Measurements from ENCODE around the gene MAD1L1.

Gene MAD1L1

DNA sequence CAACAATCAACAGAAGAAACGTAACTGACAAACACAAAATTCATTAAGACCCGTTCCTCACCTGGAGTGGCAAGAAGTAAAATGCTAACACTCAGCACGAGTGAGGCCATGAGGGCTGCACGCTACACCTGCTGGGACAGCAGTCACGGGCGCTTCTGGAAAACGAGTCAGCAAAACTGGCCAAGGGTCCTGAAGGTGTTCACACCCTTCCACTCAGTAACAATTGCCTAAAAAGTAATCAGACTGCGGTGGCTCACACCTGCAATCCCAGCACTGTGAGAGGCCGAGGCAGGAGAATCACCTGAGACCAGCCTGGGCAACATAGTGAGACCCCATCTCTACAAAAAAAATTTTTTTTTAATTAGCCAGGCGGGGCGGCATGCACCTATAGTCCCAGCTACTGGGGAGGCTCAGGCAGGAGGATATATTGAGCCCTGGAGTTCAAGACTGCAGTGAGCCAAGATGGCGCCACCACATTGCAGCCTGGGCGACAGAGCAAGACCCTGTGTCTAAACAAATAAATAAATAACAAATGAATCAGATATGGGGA lies 199.1 kb downstream of the MAD1L1 start:
- DNase-seq (ENCODE audit: low read depth, low spot score): no peak

DNA sequence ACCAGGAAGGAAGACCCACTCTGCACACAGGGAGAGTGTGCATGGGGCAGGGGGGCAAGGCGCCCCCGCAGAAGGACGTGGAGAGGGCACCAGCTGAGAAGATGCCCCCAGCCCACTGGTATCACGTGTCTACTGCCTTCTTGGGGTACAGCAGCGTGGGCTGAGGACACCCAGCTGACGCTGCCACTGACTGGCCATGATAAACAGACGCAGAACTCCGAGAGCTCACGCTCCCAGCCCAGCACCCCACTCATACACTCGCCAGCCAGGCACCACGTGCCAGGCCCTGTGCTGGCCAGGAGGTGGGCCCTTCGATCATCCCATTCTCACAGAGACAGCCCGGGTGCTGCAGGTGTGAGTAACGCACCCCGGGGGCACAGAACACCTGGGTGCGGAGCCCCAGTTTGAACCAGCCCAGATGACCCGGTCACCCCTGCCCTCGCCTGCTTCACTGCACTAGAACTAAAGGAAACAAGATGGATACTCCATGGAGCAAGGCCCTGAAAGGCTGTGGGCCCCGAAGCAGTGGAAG lies 199.8 kb downstream of the MAD1L1 start:
- no peak for DNase-seq (ENCODE audit: low read depth, low spot score)

DNA sequence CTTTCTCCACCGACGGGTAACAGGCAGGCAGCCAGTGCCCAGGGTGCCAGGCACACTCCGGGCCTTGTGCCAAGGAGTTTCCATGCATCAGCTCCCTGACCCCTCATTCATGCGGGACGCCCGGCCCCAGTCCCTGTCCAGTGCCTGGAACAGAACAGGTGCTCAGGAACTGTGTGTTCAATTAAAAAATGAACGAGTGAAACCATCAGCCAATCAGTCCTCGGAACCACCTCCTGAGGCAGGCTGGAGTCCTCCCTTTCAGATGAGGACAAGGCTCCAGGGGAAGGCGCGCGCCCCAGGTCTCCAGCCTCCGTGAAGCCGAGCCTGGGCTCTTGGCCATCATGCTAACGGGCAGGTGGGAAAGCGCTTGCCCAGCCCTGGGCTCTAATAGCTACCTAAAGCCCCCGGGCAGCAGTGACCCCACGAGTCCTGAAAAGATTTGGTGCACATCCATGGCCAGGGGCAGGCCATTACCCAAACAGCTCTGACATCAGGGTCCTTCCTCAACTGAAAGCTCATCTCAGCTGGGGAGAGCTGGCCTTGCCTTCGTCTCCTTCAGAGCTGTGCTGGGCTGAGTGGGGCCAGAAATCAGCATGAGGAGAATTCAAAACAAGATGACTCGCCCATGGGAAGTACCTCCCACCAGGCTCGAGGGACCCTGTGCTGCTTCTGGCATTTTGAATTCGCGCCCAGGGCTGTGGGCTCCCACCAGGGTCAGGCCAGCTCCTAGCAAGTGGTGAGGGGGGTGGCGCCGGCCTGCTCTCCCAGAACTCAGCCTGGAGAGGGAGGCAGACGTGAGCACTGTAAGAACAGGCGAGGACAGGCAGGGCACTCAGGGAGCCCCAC lies 200.5 kb downstream of the MAD1L1 start:
- DNase-seq (ENCODE audit: low read depth, low spot score): no peak

DNA sequence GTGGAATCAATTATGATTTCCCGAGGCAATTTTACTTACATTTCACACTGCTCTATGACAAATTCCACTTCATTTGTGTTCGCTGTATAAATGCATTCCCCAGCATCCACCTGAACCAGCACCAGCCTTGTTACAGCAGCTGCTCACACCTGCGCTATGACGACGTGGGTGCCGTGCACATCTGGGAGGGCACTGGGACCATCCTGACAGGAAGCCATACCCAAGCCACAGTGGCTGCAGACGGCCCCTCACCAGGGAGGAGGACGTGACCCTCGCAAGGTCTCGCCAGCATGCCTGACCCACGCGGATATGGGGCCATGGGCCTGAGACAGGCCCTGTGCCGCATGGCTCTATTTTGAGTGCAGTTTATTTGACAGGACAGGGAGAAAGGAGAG lies 201.3 kb downstream of the MAD1L1 start:
- DNase-seq (ENCODE audit: low read depth, low spot score): no peak

DNA sequence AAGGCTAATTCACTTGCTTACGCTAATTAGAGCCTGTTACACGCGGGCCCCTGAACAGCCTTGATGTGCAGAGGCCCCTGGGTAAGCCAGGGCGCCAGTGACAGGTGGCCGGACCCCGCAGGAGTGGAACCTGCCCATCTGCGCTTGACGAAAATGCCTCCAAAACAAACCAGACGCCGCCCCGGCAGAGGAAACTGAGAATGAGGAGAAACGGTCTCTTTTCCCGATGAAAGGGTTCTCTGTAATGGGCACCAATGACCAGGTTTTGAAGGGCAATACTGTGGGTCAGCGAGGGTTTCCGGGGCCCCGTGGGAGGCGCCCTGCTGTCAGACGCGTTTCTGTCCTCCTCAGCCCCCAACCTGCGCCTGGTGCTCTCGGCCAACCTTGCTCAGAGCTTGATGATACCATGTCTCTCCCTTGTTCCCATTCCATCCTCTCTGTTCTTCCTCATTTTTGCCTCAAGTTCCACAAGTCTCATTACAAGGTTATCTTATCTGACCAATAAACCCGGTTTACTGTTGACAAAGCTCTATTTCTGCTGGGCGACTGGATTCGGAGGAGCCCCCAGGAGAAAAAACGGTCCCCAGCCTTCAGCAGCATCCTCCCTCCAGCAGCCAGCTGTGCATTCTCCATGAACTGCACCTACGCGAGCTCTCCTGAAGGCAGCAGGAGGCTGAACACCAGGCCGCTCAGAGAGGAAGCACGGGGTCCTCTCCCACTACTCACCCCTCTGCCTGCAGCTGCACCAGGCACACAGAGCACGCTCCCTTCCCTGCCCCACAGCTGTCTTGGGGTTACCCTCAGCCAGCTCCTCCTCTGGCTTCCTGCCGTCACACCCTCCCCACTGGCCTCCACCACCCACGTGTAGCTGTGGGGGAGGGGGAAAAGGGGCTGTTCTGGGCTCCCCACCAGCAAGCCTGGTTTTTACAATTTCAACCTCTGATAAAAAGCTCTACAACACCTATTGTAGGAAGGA lies 202.0 kb downstream of the MAD1L1 start:
- no peak for DNase-seq (ENCODE audit: low read depth, low spot score)

DNA sequence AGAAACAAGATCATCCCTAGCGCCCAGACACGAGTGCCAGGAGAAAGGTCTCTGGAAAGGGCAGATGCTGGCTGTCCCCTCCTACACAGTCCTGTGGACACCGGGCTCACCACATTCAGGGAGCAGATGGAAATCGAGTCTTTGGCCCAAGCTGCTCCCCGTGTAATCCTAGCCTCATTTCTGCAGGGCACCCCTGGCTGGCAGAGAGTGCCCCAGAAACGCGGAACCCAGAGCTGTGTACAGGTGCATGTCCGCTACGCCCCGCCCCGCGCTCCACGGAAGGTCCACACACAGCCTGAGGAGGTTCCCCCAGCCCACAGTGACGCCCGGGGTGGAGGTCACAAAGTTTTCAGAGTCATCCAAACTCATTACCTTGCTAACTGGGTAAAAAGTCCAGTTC lies 202.8 kb downstream of the MAD1L1 start:
- DNase-seq (ENCODE audit: low read depth, low spot score): no peak

DNA sequence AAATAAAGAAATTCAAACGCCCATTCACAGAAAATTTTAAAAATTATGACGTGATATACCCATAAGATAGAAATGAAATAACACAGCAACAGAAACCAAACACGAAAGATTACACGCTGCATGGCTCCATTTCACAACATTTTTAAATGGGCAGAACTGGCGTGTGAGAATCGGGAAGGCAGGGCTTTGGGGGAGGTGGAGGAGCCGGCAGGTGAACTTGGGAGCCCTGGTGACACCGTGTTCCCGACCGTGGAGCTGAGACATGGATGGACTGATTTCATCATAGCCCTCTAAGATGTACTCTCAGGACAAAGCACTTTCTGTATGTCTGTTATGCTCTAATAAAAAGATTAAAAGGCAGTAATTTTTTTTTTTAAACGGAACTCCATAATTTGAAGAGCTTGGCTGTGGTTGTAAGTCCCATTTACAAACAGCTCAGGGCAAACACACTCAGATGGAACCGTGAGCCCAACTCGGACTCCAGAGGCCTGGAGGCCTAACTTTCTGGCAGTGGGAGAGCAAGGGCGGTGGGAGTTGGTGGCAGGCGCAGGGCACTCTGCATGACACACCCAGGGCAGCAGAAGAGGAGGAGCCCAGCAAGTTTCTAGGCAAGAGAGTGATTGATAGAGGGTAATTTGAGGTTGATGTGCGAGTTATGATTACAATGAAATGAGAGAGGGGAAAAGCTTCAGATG lies 203.4 kb downstream of the MAD1L1 start:
- DNase-seq (ENCODE audit: low read depth, low spot score): no peak

DNA sequence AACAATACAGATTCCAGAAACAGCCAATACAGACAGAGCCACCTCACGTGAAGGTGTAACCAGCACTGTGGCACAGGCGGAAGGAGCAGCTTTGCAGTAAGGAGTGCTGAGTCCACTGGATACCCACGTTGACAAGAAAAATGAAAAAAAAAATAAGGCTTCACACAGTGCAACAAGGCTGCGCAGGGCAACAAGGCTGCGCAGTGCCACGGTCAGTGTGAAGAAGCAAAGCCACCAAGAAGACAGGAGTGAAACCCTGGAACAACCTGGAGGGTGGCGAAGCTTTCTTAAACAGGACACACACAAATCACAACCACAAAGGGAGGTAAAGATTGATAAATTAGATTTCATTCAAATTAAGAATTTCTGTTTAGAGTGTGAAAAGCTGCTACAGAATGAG lies 204.0 kb downstream of the MAD1L1 start:
- no peak for DNase-seq (ENCODE audit: low read depth, low spot score)

DNA sequence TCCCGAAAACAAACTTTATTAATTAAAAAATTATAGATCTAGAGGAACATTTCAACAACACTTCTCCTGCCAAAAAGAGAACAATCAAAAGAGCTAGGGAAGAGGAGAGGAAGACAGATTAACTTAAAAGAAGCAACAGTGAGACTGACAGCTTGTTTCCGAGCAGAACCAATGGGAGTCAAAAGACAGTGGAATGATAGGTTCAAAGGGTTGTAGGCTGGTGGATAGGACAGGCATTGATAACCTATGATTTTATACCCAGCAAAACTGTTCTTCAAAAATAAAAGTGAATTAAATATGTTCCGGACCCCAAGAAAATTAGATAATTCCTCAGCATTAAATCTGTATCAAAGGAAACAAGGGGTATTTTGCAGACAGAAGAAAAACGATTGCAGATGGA lies 207.6 kb downstream of the MAD1L1 start:
- no peak for DNase-seq (ENCODE audit: low read depth, low spot score)

DNA sequence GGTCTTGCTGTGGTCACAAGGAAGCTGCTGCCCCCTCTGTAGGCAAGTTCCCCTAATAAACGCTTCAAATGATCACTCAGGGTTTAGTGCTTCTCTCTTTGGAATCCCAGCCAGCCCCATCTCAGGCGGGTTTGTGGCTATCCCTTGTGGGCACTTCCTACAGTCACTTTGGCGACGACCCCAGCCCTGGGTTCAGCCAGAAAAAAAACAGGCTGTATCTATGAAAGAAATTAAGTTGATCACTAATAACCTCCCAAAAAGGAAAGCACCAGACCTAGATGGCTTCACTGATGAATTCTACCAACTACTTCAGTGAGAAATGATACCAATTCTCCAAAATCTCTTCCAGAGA lies 208.2 kb downstream of the MAD1L1 start:
- DNase-seq (ENCODE audit: low read depth, low spot score): no peak

DNA sequence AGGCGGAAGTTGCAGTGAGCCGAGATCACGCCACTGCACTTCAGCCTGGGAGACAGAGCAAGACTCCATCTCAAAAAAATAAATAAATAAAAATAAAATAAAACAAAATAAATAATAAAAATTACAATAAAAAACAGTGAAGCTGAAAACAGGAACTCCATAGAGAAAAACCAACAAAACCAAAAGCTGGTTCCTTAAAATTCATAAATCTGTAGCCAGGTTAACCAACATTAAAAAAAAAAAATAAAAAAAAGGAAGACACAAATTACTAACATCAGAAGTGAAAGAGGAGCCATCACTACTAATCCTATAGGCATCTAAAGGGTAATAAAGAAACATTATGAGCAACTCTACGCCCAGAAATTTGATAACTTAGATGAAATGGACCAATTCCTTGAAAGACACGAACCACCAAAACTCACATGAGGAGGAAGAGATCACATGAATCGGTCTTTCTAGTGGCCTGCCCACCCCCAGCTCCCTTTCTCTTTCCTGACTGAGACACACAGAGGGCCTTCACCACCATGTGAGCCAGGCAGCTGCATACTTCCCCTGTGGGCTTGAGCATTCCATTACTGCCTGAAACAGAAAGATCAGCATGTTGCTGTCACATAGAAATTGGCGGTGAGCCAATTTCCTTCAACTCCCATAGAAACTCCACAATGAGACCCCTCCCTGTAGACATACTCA lies 208.7 kb downstream of the MAD1L1 start:
- no peak for DNase-seq (ENCODE audit: low read depth, low spot score)

DNA sequence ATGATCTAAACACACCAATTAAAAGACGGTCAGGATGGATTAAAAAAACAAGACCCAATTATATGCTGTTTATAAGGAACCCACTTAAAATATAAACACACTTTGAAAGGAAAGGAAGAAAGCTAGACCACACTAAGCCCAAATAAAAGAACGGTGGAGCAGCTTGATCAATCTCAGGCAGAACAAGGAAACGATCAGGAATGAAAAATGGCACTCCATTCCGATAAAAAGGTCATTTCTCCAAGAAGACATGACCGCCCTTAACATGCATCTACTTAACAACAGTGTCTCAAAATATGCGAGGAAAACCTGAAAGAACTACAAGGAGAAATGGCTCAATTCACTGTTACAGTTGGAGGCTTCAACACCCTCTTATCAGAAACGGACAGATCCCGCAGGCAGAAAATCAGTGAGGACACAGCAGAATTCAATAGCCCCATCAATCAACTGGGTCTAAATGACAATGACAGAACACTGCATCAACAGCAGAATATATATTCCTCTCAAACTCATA lies 210.0 kb downstream of the MAD1L1 start:
- no peak for DNase-seq (ENCODE audit: low read depth, low spot score)

DNA sequence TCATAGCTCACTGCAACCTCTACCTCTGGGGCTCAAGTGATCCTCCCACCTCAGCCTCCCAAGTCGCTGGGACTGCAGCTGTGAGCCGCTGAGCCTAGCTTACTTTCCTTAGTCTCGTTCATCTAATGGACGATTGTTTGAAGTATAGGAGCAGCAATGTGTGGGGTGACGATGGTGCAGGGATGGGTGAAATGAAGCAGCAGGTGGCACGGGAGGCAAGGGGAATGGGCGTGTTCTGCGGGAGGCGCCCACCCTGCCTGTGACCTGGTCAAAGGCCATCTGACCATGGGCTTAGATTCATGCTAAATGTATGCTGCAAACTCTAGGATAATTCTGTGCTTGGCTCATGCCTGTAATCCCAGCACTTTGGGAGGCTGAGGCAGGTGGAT lies 210.7 kb downstream of the MAD1L1 start:
- no peak for DNase-seq (ENCODE audit: low read depth, low spot score)

DNA sequence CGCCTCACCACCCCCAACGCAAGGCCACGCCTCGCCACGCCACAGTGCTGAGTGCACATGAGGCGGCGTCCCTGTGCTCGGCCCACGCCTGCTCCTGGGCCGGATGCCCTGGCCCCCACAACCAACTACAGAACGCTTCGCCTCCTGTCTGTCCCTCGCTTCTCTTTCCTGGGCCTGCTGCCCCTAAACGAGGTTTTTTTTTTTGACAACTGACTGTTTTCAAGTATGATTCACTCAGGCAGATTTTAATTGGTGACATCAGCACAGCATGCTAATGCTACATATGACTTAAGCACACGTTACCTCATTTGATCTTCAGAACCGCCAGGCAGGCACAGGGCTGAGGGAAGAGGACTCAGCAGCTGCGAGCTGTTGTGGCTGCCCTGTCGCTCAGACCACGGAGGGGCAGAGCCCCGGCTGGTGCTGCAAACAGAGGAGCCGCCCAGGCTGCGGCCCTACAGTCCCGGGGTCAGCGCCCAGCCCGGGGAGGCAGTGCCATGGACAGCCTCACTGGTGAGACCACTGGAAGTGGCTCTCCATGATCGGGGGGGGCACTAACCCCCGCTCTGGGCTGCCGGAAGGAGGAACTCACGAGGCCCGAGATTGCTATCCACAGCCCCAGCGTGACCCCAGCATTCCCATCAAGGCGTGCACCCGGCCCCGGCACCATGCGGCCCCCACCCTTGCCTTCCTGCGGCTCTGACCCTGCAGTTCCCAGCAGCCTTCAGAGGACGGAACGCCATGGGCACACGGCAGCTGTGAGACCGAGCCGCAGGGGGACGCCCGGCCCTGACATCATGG lies 212.8 kb downstream of the MAD1L1 start:
- DNase-seq (ENCODE audit: low read depth, low spot score): peak; percentile 85

DNA sequence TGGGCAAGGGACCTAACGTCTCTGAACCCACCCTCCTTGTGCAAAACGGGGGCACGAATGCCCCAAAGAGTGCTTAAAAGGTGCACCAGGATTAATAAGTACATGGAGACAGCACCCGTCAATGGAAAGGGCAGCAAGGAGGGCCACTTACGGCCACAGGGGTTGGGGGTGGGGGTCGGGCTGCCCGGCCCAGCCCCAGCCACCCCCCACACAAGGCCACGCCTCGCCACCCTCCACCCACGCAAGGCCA lies 213.4 kb downstream of the MAD1L1 start:
- DNase-seq (ENCODE audit: low read depth, low spot score): no peak

DNA sequence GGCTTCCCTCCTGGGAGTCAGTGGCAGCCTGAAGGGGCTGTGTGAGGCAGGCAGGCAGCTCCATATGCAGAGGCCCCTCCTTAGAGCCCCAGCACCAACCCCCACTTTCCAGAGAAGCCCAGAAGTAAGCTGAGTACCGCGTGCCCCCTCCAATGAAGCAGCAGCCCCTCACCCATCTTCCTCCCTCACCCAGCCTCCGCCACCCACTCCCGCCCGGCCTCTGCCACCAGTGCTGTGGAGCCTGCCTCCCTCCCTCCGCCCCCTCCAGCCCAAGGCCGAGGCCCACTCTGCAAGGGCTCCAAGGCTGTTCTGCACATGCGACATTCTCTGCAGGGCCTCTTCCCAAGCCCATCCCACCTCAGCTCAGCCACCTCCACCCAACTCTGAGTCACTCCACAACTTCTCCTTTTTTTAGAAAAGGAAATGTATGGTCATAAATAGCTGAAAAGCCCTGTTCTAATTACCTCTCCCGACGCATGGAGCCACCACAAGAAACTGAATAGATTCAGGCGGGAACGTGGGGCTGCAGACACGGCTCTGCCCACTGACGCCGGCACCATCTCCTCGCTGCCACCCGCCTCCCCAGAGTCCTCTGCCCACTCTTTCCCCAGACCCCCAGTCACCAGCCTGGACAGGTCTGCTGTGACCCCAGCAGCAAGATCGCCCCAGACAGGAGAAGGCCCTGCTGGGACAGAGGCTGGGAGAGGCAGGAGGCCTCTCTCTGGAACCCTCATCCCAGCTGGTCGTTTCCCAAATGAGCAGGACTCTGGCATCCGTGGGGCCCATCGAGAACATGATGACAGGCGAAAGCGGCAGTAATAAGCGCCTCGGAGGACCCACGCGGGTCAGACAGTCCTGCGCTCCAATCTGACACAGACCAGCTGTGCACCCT lies 213.9 kb downstream of the MAD1L1 start:
- DNase-seq (ENCODE audit: low read depth, low spot score): no peak

DNA sequence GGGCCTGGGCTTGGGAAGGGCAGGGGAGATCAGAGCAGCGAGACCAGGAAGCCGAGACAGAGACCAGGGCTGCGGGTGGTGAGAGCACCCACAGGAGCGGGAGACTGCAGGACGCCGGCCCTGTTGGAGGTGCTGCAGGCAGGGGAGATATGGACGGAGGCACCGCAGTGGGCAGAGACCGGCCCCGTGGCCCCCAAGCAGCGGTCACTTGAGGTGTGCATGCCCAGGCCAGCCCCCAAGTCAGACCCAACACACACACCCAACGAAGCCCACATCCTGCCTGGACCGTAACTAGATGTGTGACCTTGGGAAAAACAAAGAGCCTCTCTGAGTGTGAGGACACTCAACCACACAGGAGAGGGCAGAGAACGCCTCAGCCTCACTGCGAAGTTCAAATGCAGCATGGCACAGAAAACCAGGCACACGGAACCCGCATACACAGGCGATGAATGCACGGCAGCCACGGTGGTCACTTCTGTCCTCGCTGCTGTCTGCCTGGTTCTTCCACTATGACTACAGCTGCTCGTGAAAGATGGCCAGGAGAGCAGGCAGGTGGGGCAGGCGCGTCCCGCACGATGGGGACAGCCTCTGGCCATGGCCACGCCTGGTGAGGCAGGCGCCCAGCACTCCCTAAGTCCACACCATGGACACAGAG lies 214.7 kb downstream of the MAD1L1 start:
- no peak for DNase-seq (ENCODE audit: low read depth, low spot score)

DNA sequence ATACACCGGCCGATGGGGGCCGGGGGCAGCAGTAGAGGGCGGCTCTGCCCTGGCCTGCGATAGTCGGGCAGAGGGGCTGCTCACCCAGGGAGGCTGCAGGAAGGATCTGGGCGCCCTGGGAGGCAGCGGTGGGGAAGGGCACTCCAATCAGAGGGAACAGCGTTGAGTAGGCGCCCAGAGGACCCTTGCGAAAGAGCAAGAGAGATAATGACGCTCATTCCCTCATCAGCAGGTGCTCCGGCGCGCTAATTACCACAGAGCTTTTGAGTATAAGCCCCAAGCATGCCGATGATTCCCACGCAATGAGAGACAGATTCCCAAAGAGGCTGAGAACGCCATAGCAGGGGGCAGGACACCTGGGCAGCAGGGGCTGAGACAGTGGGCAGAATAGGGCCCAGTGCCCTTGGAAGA lies 215.3 kb downstream of the MAD1L1 start:
- no peak for DNase-seq (ENCODE audit: low read depth, low spot score)
